Measurements from ENCODE around the gene STPG1.

STPG1 gene

DNA sequence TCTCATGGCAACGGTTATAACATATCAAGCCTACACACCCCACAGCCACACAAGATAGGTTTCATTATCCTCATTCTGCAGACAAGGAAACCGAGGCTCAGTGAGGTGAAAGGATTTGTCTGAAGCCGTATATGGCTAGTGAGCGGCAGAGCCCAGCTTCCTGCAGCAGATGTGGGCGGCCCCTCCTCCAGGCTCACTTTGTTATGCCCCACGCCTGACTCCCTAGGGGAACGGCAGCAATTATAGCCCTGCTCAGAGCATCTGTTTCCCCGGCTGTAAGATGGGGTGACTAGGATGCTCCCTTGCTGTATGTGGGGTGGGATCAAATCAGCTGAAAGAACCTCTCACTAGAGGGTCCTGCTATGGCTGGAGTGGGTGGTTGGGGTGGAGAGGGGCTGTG is 72.3 kb downstream of the STPG1 start:
- Histone ChIP-seq H3K27me3 (ENCODE audit: control insufficient read depth in 1 of 2, insufficient read depth in 2 of 2, low read length in 2 of 2) (peaks cover 0 to 3% of the 10 kb centered on the region in 2 donors), H3K36me3 (ENCODE audit: control insufficient read depth in 2 of 2, insufficient read depth in 2 of 2, low read length in 2 of 2) (no peaks in the 10 kb centered on the region), H3K9me3 (ENCODE audit: control insufficient read depth in 2 of 2, low read length in 2 of 2) (no peaks in the 10 kb centered on the region), H3K4me1 (ENCODE audit: control insufficient read depth, insufficient read depth, low read length) (no peaks in the 10 kb centered on the region), H3K9ac (ENCODE audit: low read length in 2 of 2) (no peak overlapping the region), H3K4me3 (ENCODE audit: low read length in 2 of 2) (no peak overlapping the region), H3K27ac (ENCODE audit: low read length) (no peak overlapping the region)

DNA sequence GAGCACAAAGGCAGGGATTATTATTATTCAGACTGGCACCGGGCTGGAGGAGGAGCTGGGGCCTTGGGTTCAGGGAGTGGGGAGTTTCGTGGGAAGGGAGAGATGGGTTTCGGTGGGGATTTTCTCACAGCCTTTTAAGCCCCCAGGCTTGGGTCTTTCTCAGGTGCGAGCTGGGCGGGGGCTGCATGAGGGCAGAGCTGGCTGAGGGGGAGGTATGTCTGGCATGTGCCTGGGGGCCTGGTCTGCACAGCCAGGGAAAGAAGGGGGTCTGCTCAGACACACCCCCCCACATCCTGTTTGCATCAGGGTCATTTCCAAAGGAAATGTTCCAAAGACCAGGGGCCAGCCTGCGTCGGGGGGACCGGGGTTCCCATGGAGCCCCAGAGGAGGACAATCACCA is 72.8 kb downstream of the STPG1 start:
- H3K36me3 ChIP-seq (ENCODE audit: control insufficient read depth in 2 of 2, insufficient read depth in 2 of 2, low read length in 2 of 2): no peaks in the 10 kb centered on the region
- H3K4me3 ChIP-seq (ENCODE audit: low read length in 2 of 2): no peak overlapping the region
- H3K9ac ChIP-seq (ENCODE audit: low read length in 2 of 2): no peak overlapping the region
- H3K27me3 ChIP-seq (ENCODE audit: control insufficient read depth in 1 of 2, insufficient read depth in 2 of 2, low read length in 2 of 2): peaks cover 0 to 3% of the 10 kb centered on the region in 2 donors
- H3K4me1 ChIP-seq (ENCODE audit: control insufficient read depth, insufficient read depth, low read length): no peaks in the 10 kb centered on the region
- no peak overlapping the region for H3K27ac ChIP-seq (ENCODE audit: low read length)
- H3K9me3 ChIP-seq (ENCODE audit: control insufficient read depth in 2 of 2, low read length in 2 of 2): no peaks in the 10 kb centered on the region

DNA sequence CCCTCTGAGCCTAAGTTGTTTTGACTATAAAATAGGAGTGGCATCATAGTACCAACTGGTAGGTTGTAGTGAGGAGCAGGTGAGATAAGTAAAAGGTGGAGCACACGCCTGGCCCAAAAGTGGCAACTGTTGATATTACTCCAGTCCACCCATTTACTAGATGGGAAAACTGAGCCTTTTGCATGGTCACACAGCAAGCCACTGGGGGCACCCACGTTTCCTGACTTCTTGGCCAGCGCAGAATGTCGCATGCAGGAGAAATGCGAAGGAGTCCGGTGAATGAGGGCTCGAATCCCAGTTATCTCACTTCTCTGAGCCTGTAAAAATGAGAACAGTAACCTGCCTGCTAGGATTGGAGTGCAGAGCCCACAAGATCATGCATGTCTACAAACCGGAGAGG is 73.6 kb downstream of the STPG1 start:
- no peaks in the 10 kb centered on the region for H3K9me3 ChIP-seq (ENCODE audit: control insufficient read depth in 2 of 2, low read length in 2 of 2)
- no peak overlapping the region for H3K4me3 ChIP-seq (ENCODE audit: low read length in 2 of 2)
- H3K4me1 ChIP-seq (ENCODE audit: control insufficient read depth, insufficient read depth, low read length): no peaks in the 10 kb centered on the region
- no peaks in the 10 kb centered on the region for H3K36me3 ChIP-seq (ENCODE audit: control insufficient read depth in 2 of 2, insufficient read depth in 2 of 2, low read length in 2 of 2)
- H3K27me3 ChIP-seq (ENCODE audit: control insufficient read depth in 1 of 2, insufficient read depth in 2 of 2, low read length in 2 of 2): no peaks in the 10 kb centered on the region
- no peak overlapping the region for H3K9ac ChIP-seq (ENCODE audit: low read length in 2 of 2)
- H3K27ac ChIP-seq (ENCODE audit: low read length): no peak overlapping the region

DNA sequence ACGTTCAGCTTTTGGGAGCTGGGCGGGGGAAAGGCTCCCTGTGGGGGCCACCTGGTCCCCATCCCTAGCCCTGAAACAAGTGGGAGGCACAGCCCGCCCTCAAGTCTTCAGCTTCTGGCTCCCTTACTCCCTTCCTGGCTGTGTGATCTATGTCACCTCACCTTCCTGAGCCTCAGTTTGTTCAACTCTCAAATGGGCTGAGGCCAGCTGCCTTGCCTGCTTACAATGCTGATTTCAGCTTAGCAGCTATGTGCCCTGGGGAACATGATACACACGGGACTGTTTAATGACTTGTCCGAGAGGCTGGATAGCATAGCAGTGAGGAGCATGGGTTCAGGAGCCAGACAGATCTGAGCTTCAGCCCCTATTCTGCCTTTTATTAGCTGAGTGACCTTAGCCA is 75.1 kb downstream of the STPG1 start:
- Histone ChIP-seq H3K9me3 (ENCODE audit: control insufficient read depth in 2 of 2, low read length in 2 of 2) (no peaks in the 10 kb centered on the region), H3K4me3 (ENCODE audit: low read length in 2 of 2) (no peak overlapping the region), H3K4me1 (ENCODE audit: control insufficient read depth, insufficient read depth, low read length) (no peaks in the 10 kb centered on the region)

DNA sequence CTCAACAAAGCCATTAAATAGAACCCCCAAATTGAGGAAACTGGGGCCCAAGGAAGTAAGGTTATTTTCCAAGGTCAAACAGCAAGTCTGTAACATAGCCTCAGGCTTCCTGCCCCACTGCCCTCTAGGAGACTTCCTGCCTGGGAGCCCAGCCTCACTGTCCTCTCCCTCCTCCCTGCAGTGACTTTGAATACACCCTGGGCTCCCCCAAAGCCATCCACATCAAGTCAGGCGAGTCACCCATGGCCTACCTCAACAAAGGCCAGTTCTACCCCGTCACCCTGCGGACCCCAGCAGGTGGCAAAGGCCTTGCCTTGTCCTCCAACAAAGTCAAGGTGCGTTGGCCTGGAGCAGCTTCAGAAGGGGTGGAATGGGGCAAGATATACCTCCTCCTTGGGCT is 76.1 kb downstream of the STPG1 start:
- Histone ChIP-seq H3K4me1 (ENCODE audit: control insufficient read depth, insufficient read depth, low read length) (no peaks in the 10 kb centered on the region), H3K4me3 (ENCODE audit: low read length in 2 of 2) (no peak overlapping the region), H3K36me3 (ENCODE audit: control insufficient read depth in 2 of 2, insufficient read depth in 2 of 2, low read length in 2 of 2) (no peaks in the 10 kb centered on the region), H3K27me3 (ENCODE audit: control insufficient read depth in 1 of 2, insufficient read depth in 2 of 2, low read length in 2 of 2) (no peaks in the 10 kb centered on the region), H3K27ac (ENCODE audit: low read length) (no peak overlapping the region), H3K9me3 (ENCODE audit: control insufficient read depth in 2 of 2, low read length in 2 of 2) (no peaks in the 10 kb centered on the region), H3K9ac (ENCODE audit: low read length in 2 of 2) (no peak overlapping the region)

More for the DNA sequence above, 75.1 kb downstream of the STPG1 start:
- H3K9ac ChIP-seq (ENCODE audit: low read length in 2 of 2): no peak overlapping the region
- H3K36me3 ChIP-seq (ENCODE audit: control insufficient read depth in 2 of 2, insufficient read depth in 2 of 2, low read length in 2 of 2): no peaks in the 10 kb centered on the region
- H3K27me3 ChIP-seq (ENCODE audit: control insufficient read depth in 1 of 2, insufficient read depth in 2 of 2, low read length in 2 of 2): no peaks in the 10 kb centered on the region
- H3K27ac ChIP-seq (ENCODE audit: low read length): no peak overlapping the region

DNA sequence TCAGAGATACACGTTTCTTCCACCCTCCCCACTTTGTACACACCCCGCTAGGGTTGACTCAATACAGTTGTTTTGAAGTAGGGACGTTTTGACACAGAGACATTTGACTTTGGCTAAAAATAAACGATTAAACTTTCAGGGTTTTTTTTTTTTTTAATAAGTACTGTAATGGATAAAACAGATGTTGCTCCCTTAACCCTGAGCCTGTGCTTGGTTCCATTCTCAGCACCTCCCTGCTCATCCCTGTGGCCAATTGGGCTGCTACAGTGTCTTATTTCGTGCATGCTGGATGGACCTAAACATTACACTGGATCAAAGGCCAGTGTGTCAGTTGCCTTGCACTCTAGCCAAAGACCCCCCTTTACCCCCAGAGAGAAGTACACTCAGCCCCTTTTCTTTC is 77.5 kb downstream of the STPG1 start:
- Histone ChIP-seq H3K4me1 (ENCODE audit: control insufficient read depth, insufficient read depth, low read length) (no peaks in the 10 kb centered on the region), H3K9ac (ENCODE audit: low read length in 2 of 2) (no peak overlapping the region), H3K27me3 (ENCODE audit: control insufficient read depth in 1 of 2, insufficient read depth in 2 of 2, low read length in 2 of 2) (no peaks in the 10 kb centered on the region), H3K27ac (ENCODE audit: low read length) (no peak overlapping the region), H3K9me3 (ENCODE audit: control insufficient read depth in 2 of 2, low read length in 2 of 2) (no peaks in the 10 kb centered on the region), H3K4me3 (ENCODE audit: low read length in 2 of 2) (no peak overlapping the region), H3K36me3 (ENCODE audit: control insufficient read depth in 2 of 2, insufficient read depth in 2 of 2, low read length in 2 of 2) (no peaks in the 10 kb centered on the region)

DNA sequence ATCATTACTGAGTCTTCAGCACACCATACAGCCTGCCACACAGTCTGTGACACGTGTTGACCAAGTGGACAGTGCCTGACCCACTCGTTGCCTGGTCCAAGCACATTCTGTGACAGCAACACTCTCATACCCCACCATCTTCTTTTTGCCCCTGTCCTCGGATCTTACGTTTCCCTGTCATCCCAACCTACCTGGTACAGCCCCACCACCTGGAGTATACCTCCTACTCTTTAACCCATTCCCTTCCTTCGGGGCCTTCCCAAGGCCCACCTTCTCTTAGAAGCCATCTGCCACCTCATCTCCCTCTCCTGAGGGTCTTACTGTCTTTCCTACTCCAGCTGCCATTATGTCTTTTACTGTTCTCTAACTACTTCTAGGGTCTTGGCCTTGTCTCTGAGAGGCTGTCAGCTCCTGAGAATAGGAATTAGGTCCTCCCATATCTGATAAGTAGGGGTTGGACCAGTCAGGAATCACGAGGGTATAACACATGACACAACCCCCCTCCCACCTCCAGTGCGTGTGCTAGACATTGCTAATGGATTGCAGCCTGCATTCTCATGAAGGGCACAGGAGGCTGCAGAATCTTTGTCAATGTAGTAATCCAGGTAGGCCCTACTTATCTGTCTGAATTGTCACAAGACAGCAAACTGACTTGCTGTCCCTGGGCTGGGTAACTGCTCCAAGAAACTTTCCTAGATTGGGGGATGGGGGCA is 81.5 kb downstream of the STPG1 start:
- H3K27ac ChIP-seq (ENCODE audit: low read length): no peak overlapping the region
- no peak overlapping the region for H3K4me3 ChIP-seq (ENCODE audit: low read length in 2 of 2)
- peaks cover 0 to 2% of the 10 kb centered on the region in 2 donors for H3K27me3 ChIP-seq (ENCODE audit: control insufficient read depth in 1 of 2, insufficient read depth in 2 of 2, low read length in 2 of 2)
- H3K9ac ChIP-seq (ENCODE audit: low read length in 2 of 2): no peak overlapping the region
- H3K4me1 ChIP-seq (ENCODE audit: control insufficient read depth, insufficient read depth, low read length): no peaks in the 10 kb centered on the region
- H3K36me3 ChIP-seq (ENCODE audit: control insufficient read depth in 2 of 2, insufficient read depth in 2 of 2, low read length in 2 of 2): no peaks in the 10 kb centered on the region
- H3K9me3 ChIP-seq (ENCODE audit: control insufficient read depth in 2 of 2, low read length in 2 of 2): no peaks in the 10 kb centered on the region

DNA sequence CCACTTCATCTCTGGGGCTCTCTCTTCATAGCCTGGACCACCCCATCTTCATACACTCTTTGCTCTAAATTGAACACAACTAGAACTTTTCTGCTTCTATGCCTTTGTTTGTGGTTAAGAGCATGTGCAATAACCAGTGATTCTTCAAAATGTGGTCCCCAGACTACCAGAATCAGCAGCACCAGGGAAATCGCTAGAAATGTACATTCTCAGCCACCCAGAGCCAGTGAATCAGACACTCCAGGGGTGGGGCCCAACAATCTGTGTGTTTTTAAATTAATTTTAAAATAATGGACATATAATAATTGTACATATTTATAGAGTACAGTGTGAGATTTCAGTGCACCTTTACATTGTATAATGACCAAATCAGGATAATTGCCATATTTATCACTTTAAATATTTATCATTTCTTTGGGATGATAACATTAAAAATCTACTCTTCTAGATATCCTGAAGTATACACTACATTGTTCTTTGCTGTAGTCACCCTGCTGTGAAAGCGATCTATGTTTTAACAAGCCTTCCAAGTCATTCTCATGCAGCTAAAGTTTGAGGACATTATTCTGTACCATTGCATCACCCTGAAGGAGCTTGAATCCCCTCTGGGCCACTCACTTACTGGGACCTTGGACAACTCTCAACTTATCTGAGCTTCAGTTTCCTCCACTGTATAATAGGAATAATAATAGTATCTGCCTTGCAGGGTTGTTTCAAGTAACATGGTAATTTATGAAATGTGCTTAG is 83.6 kb downstream of the STPG1 start:
- no peak overlapping the region for H3K27ac ChIP-seq (ENCODE audit: low read length)

DNA sequence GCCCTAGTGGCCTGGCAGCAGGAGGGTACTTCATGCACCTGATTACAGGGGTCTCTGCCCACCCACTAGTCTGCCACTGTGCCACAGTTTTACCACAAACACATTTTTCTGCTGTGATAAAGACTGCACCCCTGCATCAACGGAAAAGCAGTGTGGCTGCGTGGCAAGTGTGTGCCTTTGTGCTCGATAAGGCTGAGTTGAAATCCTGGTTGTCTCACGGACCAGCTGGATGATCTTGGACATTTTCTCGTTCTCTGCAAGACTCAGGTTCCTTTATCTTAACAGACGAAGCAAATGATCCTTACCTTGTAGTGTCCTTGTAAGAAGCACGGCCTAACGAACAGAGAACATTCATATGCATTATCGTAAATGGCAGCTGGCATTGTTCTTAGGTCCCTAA is 84.3 kb downstream of the STPG1 start:
- H3K4me1 ChIP-seq (ENCODE audit: control insufficient read depth, insufficient read depth, low read length): no peaks in the 10 kb centered on the region
- no peaks in the 10 kb centered on the region for H3K9me3 ChIP-seq (ENCODE audit: control insufficient read depth in 2 of 2, low read length in 2 of 2)
- no peak overlapping the region for H3K27ac ChIP-seq (ENCODE audit: low read length)
- peaks cover 0 to 2% of the 10 kb centered on the region in 2 donors for H3K27me3 ChIP-seq (ENCODE audit: control insufficient read depth in 1 of 2, insufficient read depth in 2 of 2, low read length in 2 of 2)
- H3K4me3 ChIP-seq (ENCODE audit: low read length in 2 of 2): no peak overlapping the region
- H3K36me3 ChIP-seq (ENCODE audit: control insufficient read depth in 2 of 2, insufficient read depth in 2 of 2, low read length in 2 of 2): no peaks in the 10 kb centered on the region
- no peak overlapping the region for H3K9ac ChIP-seq (ENCODE audit: low read length in 2 of 2)

More for the DNA sequence above, 83.6 kb downstream of the STPG1 start:
- H3K4me3 ChIP-seq (ENCODE audit: low read length in 2 of 2): no peak overlapping the region
- H3K36me3 ChIP-seq (ENCODE audit: control insufficient read depth in 2 of 2, insufficient read depth in 2 of 2, low read length in 2 of 2): no peaks in the 10 kb centered on the region
- H3K9ac ChIP-seq (ENCODE audit: low read length in 2 of 2): no peak overlapping the region
- no peaks in the 10 kb centered on the region for H3K4me1 ChIP-seq (ENCODE audit: control insufficient read depth, insufficient read depth, low read length)
- peaks cover 0 to 2% of the 10 kb centered on the region in 2 donors for H3K27me3 ChIP-seq (ENCODE audit: control insufficient read depth in 1 of 2, insufficient read depth in 2 of 2, low read length in 2 of 2)
- H3K9me3 ChIP-seq (ENCODE audit: control insufficient read depth in 2 of 2, low read length in 2 of 2): no peaks in the 10 kb centered on the region

DNA sequence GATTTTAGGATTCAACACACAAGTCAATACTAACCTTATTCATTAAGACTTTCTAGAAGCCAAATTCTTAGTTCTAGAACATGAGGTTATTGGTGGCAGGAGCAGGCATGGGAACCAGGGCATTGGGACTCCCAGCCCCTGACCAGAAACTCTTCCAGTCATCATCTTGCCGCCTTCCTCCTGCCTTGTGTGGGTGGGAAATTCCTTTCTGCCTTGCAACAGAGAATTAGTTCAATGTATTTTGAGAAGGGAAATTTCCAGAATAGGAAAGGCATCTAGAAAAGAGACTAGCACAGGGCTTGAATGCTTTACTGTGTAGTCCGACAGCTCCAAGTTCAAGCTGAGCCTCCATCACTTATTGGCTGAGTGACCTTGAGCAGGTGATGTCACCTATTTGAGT is 85.7 kb downstream of the STPG1 start:
- peaks cover 0 to 2% of the 10 kb centered on the region in 2 donors for H3K27me3 ChIP-seq (ENCODE audit: control insufficient read depth in 1 of 2, insufficient read depth in 2 of 2, low read length in 2 of 2)
- H3K27ac ChIP-seq (ENCODE audit: low read length): no peak overlapping the region
- no peaks in the 10 kb centered on the region for H3K9me3 ChIP-seq (ENCODE audit: control insufficient read depth in 2 of 2, low read length in 2 of 2)
- H3K4me3 ChIP-seq (ENCODE audit: low read length in 2 of 2): no peak overlapping the region
- no peaks in the 10 kb centered on the region for H3K36me3 ChIP-seq (ENCODE audit: control insufficient read depth in 2 of 2, insufficient read depth in 2 of 2, low read length in 2 of 2)
- peaks cover under 1% of the 10 kb centered on the region for H3K4me1 ChIP-seq (ENCODE audit: control insufficient read depth, insufficient read depth, low read length)
- H3K9ac ChIP-seq (ENCODE audit: low read length in 2 of 2): no peak overlapping the region

DNA sequence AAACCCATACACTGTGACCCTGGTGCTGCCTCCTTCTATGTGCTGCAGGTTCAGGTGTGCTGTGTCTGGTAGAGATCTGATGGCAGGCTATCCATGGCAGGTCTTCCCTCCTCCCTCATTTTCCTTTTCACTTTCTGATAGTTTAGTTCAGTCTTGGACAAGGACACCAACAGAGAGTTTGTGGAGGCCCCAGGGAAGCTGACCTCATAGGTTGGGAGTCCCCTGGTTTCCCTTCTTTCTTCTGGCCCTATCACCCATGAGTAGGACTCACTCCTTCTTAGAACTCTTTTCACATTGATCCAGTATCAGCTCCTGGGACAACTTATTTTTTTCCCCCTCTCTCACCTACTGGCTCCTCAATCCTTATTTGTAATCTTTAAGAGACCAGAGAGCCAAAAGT is 86.1 kb downstream of the STPG1 start:
- Histone ChIP-seq H3K9ac (ENCODE audit: low read length in 2 of 2) (no peak overlapping the region), H3K27ac (ENCODE audit: low read length) (no peak overlapping the region), H3K4me1 (ENCODE audit: control insufficient read depth, insufficient read depth, low read length) (peaks cover 4% of the 10 kb centered on the region), H3K27me3 (ENCODE audit: control insufficient read depth in 1 of 2, insufficient read depth in 2 of 2, low read length in 2 of 2) (peaks cover 0 to 2% of the 10 kb centered on the region in 2 donors), H3K36me3 (ENCODE audit: control insufficient read depth in 2 of 2, insufficient read depth in 2 of 2, low read length in 2 of 2) (no peaks in the 10 kb centered on the region), H3K9me3 (ENCODE audit: control insufficient read depth in 2 of 2, low read length in 2 of 2) (no peaks in the 10 kb centered on the region), H3K4me3 (ENCODE audit: low read length in 2 of 2) (no peak overlapping the region)

Measured in stomach smooth muscle (tissue), 2 donors.